ENCODE results near the gene BCAS3. TPM values are rescaled to one million over a fixed set of nuclear protein-coding genes. Genes with fewer than 3 reads are reported as not detected.
A peak's percentile ranks its signal among the peaks of the same experiment; 100 is the strongest.
"Not testable (repeated sequence)": the region's sequence is repeated elsewhere in the genome, so short reads cannot be mapped to it uniquely, and the experiment has no call there.

BCAS3 gene
- total RNA-seq, 2 donors from 2014 or later, result 28.0 to 33.4 TPM

DNA sequence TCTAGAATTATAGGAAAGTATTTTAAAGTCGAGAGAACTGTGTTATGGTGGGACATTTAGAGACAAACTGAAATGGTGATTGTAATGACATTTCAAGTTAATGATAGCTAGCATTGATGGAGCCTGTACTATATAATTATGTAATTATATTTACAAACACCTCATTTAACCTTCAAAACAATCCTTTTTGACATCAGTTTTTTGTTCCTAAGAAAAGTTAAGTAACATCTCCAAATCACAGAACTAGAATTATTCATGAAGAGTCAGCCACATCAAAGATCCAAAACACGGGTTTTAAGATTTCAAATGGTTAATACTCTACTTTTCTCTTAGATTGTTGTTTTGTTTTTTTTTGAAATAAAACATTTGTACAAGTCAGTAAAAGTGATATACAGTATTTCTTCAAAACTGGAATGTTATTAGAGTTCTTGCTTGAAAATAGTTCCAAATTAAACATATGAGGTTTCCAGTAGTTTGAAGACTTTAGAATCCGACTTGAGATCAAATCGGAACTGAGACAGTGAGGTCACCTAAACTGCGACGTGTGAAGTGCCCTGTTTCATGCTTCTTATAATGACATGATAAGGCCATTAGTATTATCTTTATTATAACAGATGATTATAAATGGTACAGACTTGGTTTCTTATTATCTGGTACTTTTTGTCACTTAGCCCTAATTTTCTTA, 457.0 kb downstream of the BCAS3 start:
- no peaks in the 10 kb centered on the region for H3K36me3 Mint-ChIP-seq (ENCODE audit: insufficient read depth in 2 of 2)
- no peak for DNase-seq
- H3K27ac Mint-ChIP-seq, result no peak overlapping the region
- ATAC-seq (replicated peaks in 1 of 2), result no peak
- H3K9me3 Mint-ChIP-seq, result no peaks in the 10 kb centered on the region
- no peaks in the 10 kb centered on the region for H3K27me3 Mint-ChIP-seq (ENCODE audit: low read depth)
- H3K4me3 Mint-ChIP-seq, result no peak overlapping the region
- peaks cover 39% of the 10 kb centered on the region for H3K4me1 Mint-ChIP-seq (ENCODE audit: low read depth)

DNA sequence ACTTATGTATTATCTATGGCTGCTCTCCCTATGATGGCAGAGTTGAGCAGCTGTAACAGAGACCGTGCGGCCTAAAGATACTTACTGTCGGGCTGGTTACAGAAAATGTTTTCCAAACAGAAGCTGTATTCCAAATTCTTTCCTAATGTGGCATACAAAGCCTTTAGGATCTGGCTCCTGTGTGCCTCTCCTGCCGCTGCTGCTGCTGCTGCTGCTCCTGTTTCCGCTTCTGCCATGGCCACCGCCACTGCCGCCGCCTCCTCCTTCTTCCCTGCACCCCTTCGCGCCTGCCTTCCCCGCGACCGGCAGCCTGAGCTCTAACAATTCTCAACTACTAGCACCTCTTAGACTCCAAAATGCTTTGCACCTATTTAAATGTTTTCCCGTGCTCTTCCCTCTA, 458.1 kb downstream of the BCAS3 start:
- H3K27ac Mint-ChIP-seq, result no peak overlapping the region
- no peaks in the 10 kb centered on the region for H3K36me3 Mint-ChIP-seq (ENCODE audit: insufficient read depth in 2 of 2)
- H3K4me1 Mint-ChIP-seq (ENCODE audit: low read depth), result peaks cover 43% of the 10 kb centered on the region
- no peak for ATAC-seq (replicated peaks in 1 of 2)
- H3K4me3 Mint-ChIP-seq, result no peak overlapping the region
- no peaks in the 10 kb centered on the region for H3K9me3 Mint-ChIP-seq
- DNase-seq, result no peak
- H3K27me3 Mint-ChIP-seq (ENCODE audit: low read depth), result no peaks in the 10 kb centered on the region

DNA sequence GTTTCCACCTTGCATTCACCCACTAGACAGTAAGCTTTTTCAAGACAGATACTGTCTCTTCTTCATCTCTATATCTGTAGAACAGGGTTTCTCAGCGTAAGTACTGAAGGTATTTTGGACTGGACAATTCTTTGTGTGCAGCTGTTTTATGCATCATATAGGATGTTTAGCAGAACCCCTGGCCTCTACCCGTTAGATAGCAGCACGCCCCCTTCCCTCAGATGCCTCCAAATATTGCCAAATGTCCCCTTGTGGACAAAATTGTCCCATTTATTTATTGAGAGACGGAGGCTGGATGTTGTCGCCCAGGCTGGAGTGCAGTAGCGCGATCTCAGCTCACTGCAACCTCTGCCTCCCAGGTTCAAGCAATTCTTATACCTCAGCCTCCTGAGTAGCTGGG, 458.6 kb downstream of the BCAS3 start:
- ATAC-seq (replicated peaks in 1 of 2) (no peak), DNase-seq (no peak)
- no peaks in the 10 kb centered on the region for H3K27me3 Mint-ChIP-seq (ENCODE audit: low read depth)
- H3K4me1 Mint-ChIP-seq (ENCODE audit: low read depth), result peaks cover 43% of the 10 kb centered on the region
- H3K36me3 Mint-ChIP-seq (ENCODE audit: insufficient read depth in 2 of 2), result no peaks in the 10 kb centered on the region
- H3K4me3 Mint-ChIP-seq, result no peak overlapping the region
- no peak overlapping the region for H3K27ac Mint-ChIP-seq
- no peaks in the 10 kb centered on the region for H3K9me3 Mint-ChIP-seq

DNA sequence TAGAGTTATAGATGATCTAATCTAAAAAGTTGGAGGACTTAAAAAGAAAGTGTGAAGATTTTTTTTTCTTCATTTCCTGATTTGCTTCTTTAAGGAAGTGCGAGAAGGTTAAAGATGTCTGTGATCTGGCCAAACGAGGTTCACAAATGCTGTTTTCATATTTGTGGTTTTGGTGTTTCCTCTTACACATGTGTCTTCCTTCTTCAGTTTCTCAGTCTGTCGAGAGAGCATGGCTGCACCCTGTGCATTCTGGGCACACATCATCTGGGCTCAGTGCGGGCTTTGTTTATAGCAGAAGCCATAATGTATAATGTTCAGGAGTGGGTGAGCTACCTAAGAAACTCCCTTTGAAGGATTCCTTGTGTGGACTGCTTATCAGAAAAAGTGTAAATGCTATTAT, 461.6 kb downstream of the BCAS3 start:
- Mint-ChIP-seq H3K36me3 (ENCODE audit: insufficient read depth in 2 of 2) (no peaks in the 10 kb centered on the region), H3K4me3 (peak overlapping the region; percentile 50 to 69), H3K9me3 (no peaks in the 10 kb centered on the region), H3K4me1 (ENCODE audit: low read depth) (peaks cover 28% of the 10 kb centered on the region), H3K27ac (peak overlapping the region; percentile 77), H3K27me3 (ENCODE audit: low read depth) (no peaks in the 10 kb centered on the region)
- DNase-seq (peak; percentile 39 to 45), ATAC-seq (replicated peaks in 1 of 2) (peak; percentile 93 to 97)

DNA sequence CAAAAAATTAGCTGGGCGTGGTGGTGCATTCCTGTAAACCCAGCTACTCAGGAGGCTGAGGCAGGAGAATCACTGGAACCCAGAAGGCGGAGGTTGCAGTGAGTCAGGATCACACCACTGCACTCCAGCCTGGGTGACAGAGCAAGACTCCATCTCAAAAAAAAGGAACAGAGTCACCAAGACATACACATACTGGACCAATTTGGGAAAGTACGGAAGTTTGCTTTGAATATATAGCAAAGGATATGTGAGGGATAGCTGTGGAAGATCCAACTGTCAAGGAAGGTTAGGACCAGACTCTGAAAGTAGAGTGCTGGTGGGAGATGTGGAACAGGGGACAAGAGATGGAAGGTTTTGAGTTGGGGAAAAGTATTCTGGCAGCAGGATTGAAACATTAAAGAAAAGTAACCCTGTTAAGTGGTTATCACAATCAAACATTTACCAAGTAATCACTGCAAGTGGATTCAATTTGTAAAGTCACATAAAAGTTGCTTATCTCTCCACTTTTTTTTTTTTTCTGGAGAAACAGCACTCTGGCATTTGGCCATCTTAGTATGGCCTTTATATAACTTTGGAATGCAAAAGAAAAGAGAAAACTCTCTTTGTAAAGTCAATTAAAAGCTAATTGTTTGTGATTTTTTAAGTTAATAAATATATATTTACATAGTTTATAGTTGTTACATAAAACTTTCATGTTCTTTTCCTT, 462.6 kb downstream of the BCAS3 start:
- H3K4me3 Mint-ChIP-seq, result no peak overlapping the region
- no peak for DNase-seq
- no peaks in the 10 kb centered on the region for H3K9me3 Mint-ChIP-seq
- H3K27ac Mint-ChIP-seq, result no peak overlapping the region
- no peaks in the 10 kb centered on the region for H3K36me3 Mint-ChIP-seq (ENCODE audit: insufficient read depth in 2 of 2)
- peaks cover 33% of the 10 kb centered on the region for H3K4me1 Mint-ChIP-seq (ENCODE audit: low read depth)
- no peaks in the 10 kb centered on the region for H3K27me3 Mint-ChIP-seq (ENCODE audit: low read depth)
- no peak for ATAC-seq (replicated peaks in 1 of 2)

GRCh38 chr17:61143026-61143425, 465.4 kb downstream of the BCAS3 start:
- Mint-ChIP-seq H3K36me3 (ENCODE audit: insufficient read depth in 2 of 2) (no peaks in the 10 kb centered on the region), H3K27me3 (ENCODE audit: low read depth) (no peaks in the 10 kb centered on the region), H3K9me3 (no peaks in the 10 kb centered on the region), H3K4me1 (ENCODE audit: low read depth) (peaks cover 31% of the 10 kb centered on the region), H3K4me3 (no peak overlapping the region), H3K27ac (no peak overlapping the region)
- ATAC-seq (replicated peaks in 1 of 2), result no peak
- no peak for DNase-seq

DNA sequence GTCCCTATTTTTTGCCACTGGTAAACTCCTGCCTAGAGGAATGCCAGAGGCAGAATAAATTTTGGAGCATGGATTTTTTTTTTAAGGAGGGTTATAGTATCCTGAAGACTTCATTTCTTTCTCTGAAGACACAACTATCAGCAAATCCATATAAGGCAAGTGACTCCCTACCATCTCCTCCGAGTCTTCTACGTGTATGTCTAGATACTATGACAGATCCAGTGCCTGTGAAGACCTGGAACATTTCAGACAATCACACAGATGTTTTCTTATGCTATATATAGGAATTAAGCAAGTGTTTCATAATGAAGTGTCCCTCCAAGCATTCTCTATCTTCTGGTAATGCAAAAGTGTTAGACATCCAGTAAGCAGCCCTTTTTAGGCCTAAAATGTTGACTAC, 466.5 kb downstream of the BCAS3 start:
- Mint-ChIP-seq H3K27ac (no peak overlapping the region), H3K27me3 (ENCODE audit: low read depth) (no peaks in the 10 kb centered on the region), H3K4me3 (no peak overlapping the region), H3K9me3 (no peaks in the 10 kb centered on the region), H3K4me1 (ENCODE audit: low read depth) (peaks cover 21% of the 10 kb centered on the region), H3K36me3 (ENCODE audit: insufficient read depth in 2 of 2) (no peaks in the 10 kb centered on the region)
- DNase-seq (no peak), ATAC-seq (replicated peaks in 1 of 2) (no peak)

- Mint-ChIP-seq H3K4me1 (ENCODE audit: low read depth) (peaks cover 21% of the 10 kb centered on the region), H3K27ac (no peak overlapping the region), H3K27me3 (ENCODE audit: low read depth) (no peaks in the 10 kb centered on the region)
Measured at GRCh38 chr17:61144617-61145564, 467.2 kb downstream of the BCAS3 start.

DNA sequence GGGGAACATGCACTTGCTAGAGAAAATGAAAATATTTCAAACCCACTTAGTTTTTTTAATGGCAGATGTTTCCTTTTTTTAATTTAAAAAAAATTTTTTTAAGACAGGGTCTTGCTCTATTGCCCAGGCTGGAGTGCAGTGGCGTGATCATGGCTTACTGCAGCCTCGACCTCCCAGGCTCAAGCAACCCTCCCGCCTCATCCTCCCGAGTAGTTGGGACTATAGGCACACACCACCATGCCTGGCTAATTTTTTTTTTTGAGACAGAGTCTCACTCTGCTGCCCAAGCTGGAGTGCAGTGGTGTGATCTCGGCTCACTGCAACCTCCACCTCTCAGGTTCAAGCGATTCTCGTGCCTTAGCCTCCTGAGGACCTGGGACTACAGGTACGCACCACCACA, 469.2 kb downstream of the BCAS3 start:
- not testable (repeated sequence) for H3K4me3 Mint-ChIP-seq; ATAC-seq (replicated peaks in 1 of 2); H3K36me3 Mint-ChIP-seq (ENCODE audit: insufficient read depth in 2 of 2); DNase-seq; H3K27ac Mint-ChIP-seq; H3K9me3 Mint-ChIP-seq; H3K27me3 Mint-ChIP-seq (ENCODE audit: low read depth)
- H3K4me1 Mint-ChIP-seq (ENCODE audit: low read depth), result peaks cover 35% of the 10 kb centered on the region

More at GRCh38 chr17:61144617-61145564, 467.2 kb downstream of the BCAS3 start:
- Mint-ChIP-seq H3K4me3 (peak overlapping the region in 1 of 2 donors; percentile 23), H3K9me3 (no peaks in the 10 kb centered on the region), H3K36me3 (ENCODE audit: insufficient read depth in 2 of 2) (no peaks in the 10 kb centered on the region)
- no peak for ATAC-seq (replicated peaks in 1 of 2)
- no peak for DNase-seq

DNA sequence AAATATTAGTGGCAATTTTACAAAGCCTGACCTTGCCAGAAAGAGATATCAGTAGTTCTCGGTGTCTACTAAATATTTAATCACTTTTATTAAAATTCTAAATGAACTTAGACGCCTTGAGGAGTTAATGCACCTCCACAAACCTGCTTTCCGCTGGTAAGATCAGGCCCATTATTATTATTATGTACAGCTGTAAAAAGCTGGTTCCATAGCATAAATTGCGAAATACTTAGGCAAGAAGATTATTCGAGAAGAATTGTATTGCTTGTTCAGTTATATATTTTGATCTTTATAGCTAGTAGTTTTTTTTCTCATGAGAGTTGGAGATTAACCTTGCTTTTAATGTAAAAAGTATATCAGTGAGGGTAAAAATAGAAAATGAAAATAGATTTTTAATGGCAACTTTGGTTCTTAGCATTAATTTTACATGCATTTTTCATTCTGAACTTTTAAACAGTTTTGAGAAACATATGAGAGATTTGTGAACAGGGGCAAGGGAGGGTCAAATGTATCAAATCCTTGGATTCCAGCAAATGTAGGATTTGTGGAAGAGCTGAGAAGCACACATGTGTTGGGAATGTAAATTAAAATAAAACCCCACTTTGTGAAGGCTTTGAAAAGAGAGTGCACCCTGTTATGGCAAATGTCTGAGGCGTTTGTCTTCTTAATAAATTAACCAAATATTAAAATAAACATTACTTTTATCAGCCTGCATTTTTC, 471.6 kb downstream of the BCAS3 start:
- H3K4me3 Mint-ChIP-seq, result no peak overlapping the region
- no peaks in the 10 kb centered on the region for H3K27me3 Mint-ChIP-seq (ENCODE audit: low read depth)
- no peak for DNase-seq
- ATAC-seq (replicated peaks in 1 of 2), result no peak
- H3K36me3 Mint-ChIP-seq (ENCODE audit: insufficient read depth in 2 of 2), result no peaks in the 10 kb centered on the region
- peaks cover 34% of the 10 kb centered on the region for H3K4me1 Mint-ChIP-seq (ENCODE audit: low read depth)
- H3K9me3 Mint-ChIP-seq, result peaks cover 0 to 3% of the 10 kb centered on the region in 2 donors
- no peak overlapping the region for H3K27ac Mint-ChIP-seq

DNA sequence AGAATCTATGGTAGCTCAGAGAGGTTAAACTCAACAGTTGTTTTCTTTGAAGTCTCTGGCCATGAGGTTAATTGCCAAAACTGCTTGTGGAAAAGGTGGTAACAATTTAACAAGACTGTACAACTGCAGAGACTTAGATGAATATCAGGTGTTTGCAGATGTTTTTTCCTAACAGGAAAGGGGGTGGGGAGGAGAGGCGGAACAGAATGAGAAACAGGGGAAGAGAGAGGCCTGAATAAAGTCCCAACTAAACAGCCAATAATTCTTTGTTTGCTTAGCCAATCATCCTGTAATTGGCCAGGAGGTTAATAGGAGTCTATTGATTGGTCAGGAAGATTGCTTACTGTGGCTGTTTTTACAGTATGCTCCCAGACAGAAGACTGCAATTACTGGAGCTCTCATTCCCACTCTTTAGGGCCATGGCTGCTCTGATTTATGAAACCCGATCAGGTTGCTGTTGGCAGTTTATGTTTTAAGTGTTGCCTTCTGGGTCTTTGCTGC, 472.3 kb downstream of the BCAS3 start:
- Mint-ChIP-seq H3K27ac (no peak overlapping the region), H3K9me3 (peaks cover 0 to 3% of the 10 kb centered on the region in 2 donors), H3K4me3 (no peak overlapping the region), H3K4me1 (ENCODE audit: low read depth) (peaks cover 31% of the 10 kb centered on the region), H3K27me3 (ENCODE audit: low read depth) (no peaks in the 10 kb centered on the region), H3K36me3 (ENCODE audit: insufficient read depth in 2 of 2) (no peaks in the 10 kb centered on the region)
- DNase-seq (no peak), ATAC-seq (replicated peaks in 1 of 2) (no peak)

- peaks cover 0 to 3% of the 10 kb centered on the region in 2 donors for H3K9me3 Mint-ChIP-seq
- H3K27me3 Mint-ChIP-seq (ENCODE audit: low read depth), result no peaks in the 10 kb centered on the region
- H3K36me3 Mint-ChIP-seq (ENCODE audit: insufficient read depth in 2 of 2), result no peaks in the 10 kb centered on the region
- peak overlapping the region; percentile 12 for H3K27ac Mint-ChIP-seq
- H3K4me3 Mint-ChIP-seq, result peak overlapping the region in 1 of 2 donors; percentile 38
- peaks cover 25% of the 10 kb centered on the region for H3K4me1 Mint-ChIP-seq (ENCODE audit: low read depth)
- peak in 1 of 2 donors; percentile 61 for ATAC-seq (replicated peaks in 1 of 2)
- DNase-seq, result no peak
Measured at GRCh38 chr17:61150686-61151299, 473.1 kb downstream of the BCAS3 start.

Measured in activated T-cell treated with anti-CD3 and anti-CD28 coated beads, Interleukin-2, amount 50 U/mL, for 72 hours (primary cell).